SK-N-SH treated with all-trans-retinoic acid at 6 μM for 48 hours (cell line): Measurements from ENCODE around the gene IRX1.

Experiments
- ATAC-seq: fragments of 200-7000 bp; cut with Tn5 transposase; 3 replicates; pipeline ENCODE4 v1.9.1; 2020; ENCODE audit warnings: mild to moderate bottlenecking, moderate library complexity
- ARNTL ChIP-seq: fragments of 450-650 bp; formaldehyde crosslinking; IDR thresholded peaks from 2 replicates; pipeline ENCODE4 v1.5.0; 2020; ENCODE audit warnings: low read depth, mild to moderate bottlenecking, moderate library complexity, borderline replicate concordance
- BACH2 ChIP-seq: fragments of 250-450 bp; sonication (Bioruptor Pico); IDR thresholded peaks from 2 replicates; pipeline ENCODE4 v1.9.0; 2021; ENCODE audit warnings: mild to moderate bottlenecking, borderline replicate concordance
- CSDC2 ChIP-seq: fragments of 250-450 bp; sonication (Bioruptor Pico); IDR thresholded peaks from 2 replicates; pipeline ENCODE4 v1.5.0; 2020; ENCODE audit warnings: mild to moderate bottlenecking, moderate library complexity
- CSRNP3 ChIP-seq: fragments of 250-450 bp; sonication (Bioruptor Pico); IDR thresholded peaks from 2 replicates; pipeline ENCODE4 v1.5.1; 2021; ENCODE audit warnings: mild to moderate bottlenecking, moderate library complexity
- ESRRG ChIP-seq: fragments of 250-450 bp; sonication (Bioruptor Pico); IDR thresholded peaks from 2 replicates; pipeline ENCODE4 v1.6.1; 2021; ENCODE audit warnings: mild to moderate bottlenecking
- ISL1 ChIP-seq: fragments of 250-450 bp; sonication (Bioruptor Pico); IDR thresholded peaks from 2 replicates; pipeline ENCODE4 v2.1.2; 2022; ENCODE audit warnings: mild to moderate bottlenecking, moderate library complexity
- OSR1 ChIP-seq: fragments of 250-450 bp; sonication (Bioruptor Pico); IDR thresholded peaks from 2 replicates; pipeline ENCODE4 v1.8.0; 2022; ENCODE audit warnings: moderate library complexity, mild to moderate bottlenecking, inconsistent platforms
- PATZ1 ChIP-seq: fragments of 250-450 bp; sonication (Bioruptor Pico); IDR thresholded peaks from 2 replicates; pipeline ENCODE4 v1.8.0; 2020; ENCODE audit warnings: mild to moderate bottlenecking, moderate library complexity, borderline replicate concordance
- POU6F1 ChIP-seq: fragments of 250-450 bp; sonication (Bioruptor Pico); IDR thresholded peaks from 2 replicates; pipeline ENCODE4 v1.8.0; 2021; ENCODE audit warnings: low read depth, mild to moderate bottlenecking, moderate library complexity, borderline replicate concordance
- RARB ChIP-seq: fragments of 250-450 bp; sonication (Bioruptor Pico); IDR thresholded peaks from 2 replicates; pipeline ENCODE4 v1.8.0; 2021; ENCODE audit warnings: mild to moderate bottlenecking, moderate library complexity
- SNAI2 ChIP-seq: fragments of 250-450 bp; sonication (Bioruptor Pico); IDR thresholded peaks from 2 replicates; pipeline ENCODE4 v1.5.0; 2020; ENCODE audit warnings: mild to moderate bottlenecking, moderate library complexity
- TOX ChIP-seq: fragments of 250-450 bp; sonication (Bioruptor Pico); IDR thresholded peaks from 2 replicates; pipeline ENCODE4 v1.8.0; 2021; ENCODE audit warnings: mild to moderate bottlenecking, moderate library complexity, borderline replicate concordance
- TSHZ2 ChIP-seq: fragments of 250-450 bp; sonication (Bioruptor Pico); IDR thresholded peaks from 2 replicates; pipeline ENCODE4 v1.5.0; 2020; ENCODE audit warnings: mild to moderate bottlenecking, moderate library complexity
- ZC3H10 ChIP-seq: fragments of 250-450 bp; sonication (Bioruptor Pico); IDR thresholded peaks from 2 replicates; pipeline ENCODE4 v1.5.1; 2021; ENCODE audit warnings: mild to moderate bottlenecking, moderate library complexity
- ZFP3 ChIP-seq: fragments of 250-450 bp; sonication (Bioruptor Pico); IDR thresholded peaks from 2 replicates; pipeline ENCODE4 v1.5.0; 2020; ENCODE audit warnings: mild to moderate bottlenecking, moderate library complexity
- ZNF565 ChIP-seq: fragments of 450-650 bp; formaldehyde crosslinking; conservative IDR thresholded peaks from 2 replicates; pipeline ENCODE4 v1.5.0; 2020; ENCODE audit warnings: low read depth, mild to moderate bottlenecking, moderate library complexity
- ZNF8 ChIP-seq: fragments of 450-650 bp; formaldehyde crosslinking; IDR thresholded peaks from 2 replicates; pipeline ENCODE4 v1.5.0; 2020; ENCODE audit warnings: mild to moderate bottlenecking, moderate library complexity

Gene IRX1

GRCh38 chr5:3604501-3604900 is 8.9 kb downstream of the IRX1 start (continued):
- TF ChIP-seq TSHZ2 (CRISPR knock-in tag) (no peak), ESRRG (CRISPR knock-in tag) (no peak)

- TF ChIP-seq PATZ1 (CRISPR knock-in tag) = no peak
- no peak for TF ChIP-seq OSR1 (CRISPR knock-in tag)
- TF ChIP-seq POU6F1 (CRISPR knock-in tag) = no peak
- ATAC-seq = no peak
These were observed 9.8 kb downstream of the IRX1 start for GRCh38 chr5:3605298-3606010.

DNA sequence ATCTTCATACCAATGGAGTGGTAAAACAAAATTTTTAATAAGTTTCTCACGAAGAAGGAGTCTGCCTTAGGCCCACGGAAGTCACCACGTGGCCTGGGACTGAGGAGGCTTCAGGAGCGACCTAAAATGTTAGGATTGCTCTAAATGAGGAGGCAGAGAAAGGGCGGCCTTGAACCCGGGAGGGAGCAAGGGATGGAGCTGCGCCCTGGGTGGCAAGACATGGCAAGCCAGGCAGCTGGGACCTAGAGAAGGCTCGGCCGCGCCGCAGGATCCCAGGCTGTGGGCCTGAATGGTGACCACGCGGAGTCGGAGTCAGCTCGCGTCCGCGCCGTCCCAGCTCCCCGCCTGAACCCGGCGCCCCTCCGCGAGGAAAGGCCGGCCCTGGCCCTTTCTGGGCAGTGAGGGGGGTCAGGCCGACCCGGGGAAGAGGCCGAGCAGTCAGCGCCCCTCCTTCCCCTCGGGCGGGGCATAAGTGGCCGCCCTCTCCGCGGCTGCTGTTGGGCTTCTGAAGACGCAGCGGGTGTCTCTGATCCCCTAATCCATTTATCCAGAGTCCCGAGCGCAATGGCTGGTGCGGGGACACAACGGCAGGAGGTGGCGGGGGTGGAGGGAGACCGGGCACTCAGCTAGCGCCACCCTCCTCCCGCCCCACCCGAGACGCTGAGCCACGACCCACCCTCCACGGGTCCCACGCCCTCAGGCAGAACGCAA is 10.6 kb downstream of the IRX1 start:
- TF ChIP-seq CSDC2 (CRISPR knock-in tag) (no peak), ZC3H10 (no peak), ZNF8 (CRISPR knock-in tag) (no peak), CSRNP3 (no peak), ARNTL (CRISPR knock-in tag) (no peak), ZFP3 (CRISPR knock-in tag) (no peak), TSHZ2 (CRISPR knock-in tag) (no peak), SNAI2 (CRISPR knock-in tag) (no peak), RARB (CRISPR knock-in tag) (no peak), POU6F1 (CRISPR knock-in tag) (no peak), OSR1 (CRISPR knock-in tag) (no peak), BACH2 (no peak), TOX (CRISPR knock-in tag) (no peak), ISL1 (CRISPR knock-in tag) (no peak), ZNF565 (no peak)
- ATAC-seq = no peak
